Astrocyte of the cerebellum (primary cell): Measurements from ENCODE around the gene KIAA0930.
A peak's percentile ranks its signal among the peaks of the same experiment; 100 is the strongest.

Experiments
- DNase-seq: peaks from one replicate; pipeline ENCODE4 v3.0.0-alpha.2; 2011; ENCODE audit warnings: low read depth
- H3K4me3 ChIP-seq: 2 replicates; pipeline ENCODE4 v1.5.1; 2011; ENCODE audit warnings: mild to moderate bottlenecking, low read depth, low read length, moderate library complexity
- CTCF ChIP-seq: IDR thresholded peaks from 2 replicates; pipeline ENCODE4 v1.5.1; 2012; ENCODE audit warnings: low read length, low read depth, moderate library complexity, mild to moderate bottlenecking; ENCODE audit errors: missing control alignments
- in situ Hi-C: cut with HindIII; loops from 2 replicates; pipeline ENCODE4 v1.10.0; 2017; ENCODE audit warnings: low sequenced_read_pairs

The KIAA0930 gene

DNA sequence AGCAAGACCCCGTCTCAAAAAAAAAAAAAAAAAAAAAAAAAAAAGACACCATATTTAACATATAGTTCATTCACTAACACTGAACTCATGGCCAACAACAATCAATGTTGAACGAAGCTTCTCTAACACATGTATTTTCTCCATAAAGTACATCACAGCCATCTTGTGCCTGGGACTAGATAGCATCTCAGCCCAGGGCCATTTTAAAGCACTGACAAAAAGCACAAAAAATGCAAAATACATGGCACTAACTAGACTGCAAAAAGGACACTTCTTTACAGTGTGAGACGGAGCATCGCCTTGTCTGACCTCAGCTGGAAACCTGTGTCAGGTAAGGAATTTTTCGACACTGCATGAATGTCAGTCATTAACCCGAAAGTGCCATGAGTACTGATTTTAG is 23.3 kb downstream of the KIAA0930 start:
- in situ Hi-C loops, result no loop called here
- TF ChIP-seq CTCF, result no peak
- H3K4me3 ChIP-seq, result no peak overlapping the region
- DNase-seq, result no peak

DNA sequence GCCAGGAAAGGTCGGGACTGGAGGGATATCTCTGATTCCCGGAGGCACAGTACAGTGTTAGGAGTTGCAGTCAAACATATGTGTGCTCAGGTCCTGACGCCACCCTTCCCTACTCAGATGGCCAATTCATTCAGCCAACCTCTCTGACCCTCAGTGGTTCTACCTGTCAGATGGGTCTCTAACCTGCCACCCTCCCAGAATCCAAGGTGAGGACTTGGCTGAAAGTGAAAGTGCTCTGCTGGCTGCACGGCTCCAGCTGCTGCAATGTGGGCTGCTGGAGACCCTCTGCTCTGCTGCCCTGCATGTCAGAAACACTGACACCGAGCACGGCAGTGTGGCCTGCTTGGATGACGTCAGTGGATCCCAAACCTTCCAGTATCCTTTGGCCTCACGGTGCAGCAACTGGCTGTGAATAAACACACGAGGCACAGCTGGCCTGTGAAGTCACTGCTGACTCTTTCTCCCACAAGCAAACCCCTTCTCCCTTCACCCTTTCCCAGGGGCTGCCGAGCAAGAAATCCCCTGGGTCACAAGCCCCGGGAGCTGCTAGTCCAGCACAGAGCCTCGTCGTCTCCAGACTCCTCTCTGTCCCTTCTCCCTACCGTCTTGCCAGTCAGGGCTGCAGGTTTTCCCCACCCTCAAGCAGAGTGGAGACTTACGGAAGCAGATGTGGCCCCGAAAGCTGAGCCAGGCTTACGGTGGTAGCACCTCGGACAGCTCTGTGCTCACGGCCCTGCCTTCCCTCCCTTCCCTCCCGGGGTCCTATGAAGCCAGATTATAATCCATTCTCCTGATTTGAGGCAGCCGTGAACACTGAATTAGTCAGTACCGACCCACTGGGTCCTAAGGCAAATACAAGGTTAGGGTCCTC is 24.3 kb downstream of the KIAA0930 start:
- TF ChIP-seq CTCF, result no peak
- no peak overlapping the region for H3K4me3 ChIP-seq
- in situ Hi-C loops, result no loop called here
- no peak for DNase-seq

- DNase-seq, result no peak
- peak overlapping the region; percentile 19 for H3K4me3 ChIP-seq
- in situ Hi-C loops, result no loop called here
- no peak for TF ChIP-seq CTCF
These were observed 27.5 kb downstream of the KIAA0930 start for GRCh38 chr22:45212992-45213751.

DNA sequence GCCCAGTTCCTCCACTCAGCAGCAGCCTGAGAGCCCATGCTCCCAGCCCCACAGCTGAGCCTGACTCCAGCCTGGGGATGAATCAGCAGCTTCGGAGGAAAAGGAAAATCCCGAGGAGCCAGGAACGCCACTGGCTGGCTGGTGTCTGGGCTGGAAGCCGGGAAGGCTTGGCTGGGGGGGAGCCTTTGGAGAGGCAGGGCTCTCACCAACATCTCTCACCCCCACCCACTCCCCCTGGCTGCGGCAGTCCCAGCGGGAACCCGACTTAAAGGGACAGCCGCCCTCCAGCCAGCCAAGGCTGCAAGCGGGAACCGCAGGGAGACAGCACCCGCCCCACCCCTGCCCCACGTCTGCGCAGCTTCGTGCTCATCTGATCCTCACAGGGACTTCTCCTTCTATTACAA is 28.4 kb downstream of the KIAA0930 start:
- peak overlapping the region; percentile 19 for H3K4me3 ChIP-seq
- TF ChIP-seq CTCF, result no peak
- DNase-seq, result peak; percentile 47
- in situ Hi-C loops, result no loop called here

- in situ Hi-C loops, result no loop called here
- no peak for DNase-seq
- no peak for TF ChIP-seq CTCF
- H3K4me3 ChIP-seq, result peak overlapping the region; percentile 19
These were observed 28.8 kb downstream of the KIAA0930 start for GRCh38 chr22:45211848-45212247.

GRCh38 chr22:45211435-45211834 is 29.3 kb downstream of the KIAA0930 start:
- no peak for TF ChIP-seq CTCF

More at GRCh38 chr22:45211435-45211834, 29.3 kb downstream of the KIAA0930 start:
- no peak overlapping the region for H3K4me3 ChIP-seq
- no peak for DNase-seq
- in situ Hi-C loops, result no loop called here
